Thyroid gland (tissue), 4 donors: ENCODE measurements around the gene ARHGEF11. TPM values are rescaled to one million over a fixed set of nuclear protein-coding genes. Genes with fewer than 3 reads are reported as not detected.

Experiments
- DNase-seq, 2 donors: peaks; one replicate each; pipeline ENCODE4 v3.0.0-alpha.2; 2019
- H3K27ac ChIP-seq, 3 donors: fragments of 200-600 bp; sonication (generic); 1 replicate in 2 of 3; 2 replicates in 1 of 3; pipeline ENCODE4 v1.5.1; 2016 to 2019; ENCODE audit warnings: mild to moderate bottlenecking in 1 of 3, moderate library complexity in 1 of 3
- H3K27me3 ChIP-seq: fragments of 200-600 bp; sonication (generic); one replicate; pipeline ENCODE4 v1.5.1; 2019
- H3K36me3 ChIP-seq, 2 donors: fragments of 200-600 bp; sonication (generic); one replicate each; pipeline ENCODE4 v1.5.1; 2016 to 2019
- H3K4me1 ChIP-seq, 2 donors: fragments of 200-600 bp; sonication (generic); one replicate each; pipeline ENCODE4 v1.5.1; 2017 to 2019
- H3K4me3 ChIP-seq, 3 donors: fragments of 200-600 bp; sonication (generic); replicated peaks in 1 of 3; 1 replicate in 2 of 3; 2 replicates in 1 of 3; pipeline ENCODE4 v1.5.1; 2016; ENCODE audit warnings: mild to moderate bottlenecking in 1 of 3
- H3K9me3 ChIP-seq: fragments of 200-600 bp; sonication (generic); one replicate; pipeline ENCODE4 v1.5.1; 2017
- POLR2A ChIP-seq, 2 donors: fragments of 450-650 bp; IDR thresholded peaks; one replicate each; pipeline ENCODE4 v1.6.1; 2017; ENCODE audit warnings: antibody characterized with exemption in 2 of 2, mild to moderate bottlenecking in 2 of 2, moderate library complexity in 1 of 2
- WGBS, 2 donors: methylation state at CpG; one replicate each; pipeline ENCODE4 v1.1.5; 2017; 5-methylcytosine and 5-hydroxymethylcytosine counted together
- intact Hi-C: fragments of 100-400 bp; cut with DNase I; formaldehyde crosslinking; loops from one replicate; pipeline ENCODE4 v1.15.1; 2023
- total RNA-seq, 4 donors: library from RNA; depleted of rRNA; stranded (reverse); fragments of >200 nt; gene quantifications; one replicate each; pipeline ENCODE4 v1.2.3, GENCODE V29; 2016
- TF ChIP-seq, protein P1 (sequence below), 6 experiments: fragments of 200-600 bp in 3 of 6; fragments of 450-650 bp in 3 of 6; sonication (generic) in 3 of 6; IDR thresholded peaks; one replicate each; pipeline ENCODE4 v1.5.1; 2016 to 2019; ENCODE audit warnings: antibody characterized with exemption in 6 of 6, mild to moderate bottlenecking in 2 of 6, inconsistent platforms in 1 of 6, moderate library complexity in 1 of 6

The ARHGEF11 gene
- total RNA-seq, 4 donors from 2014 or later: 31.2 to 56.2 (median 47.4) TPM

DNA sequence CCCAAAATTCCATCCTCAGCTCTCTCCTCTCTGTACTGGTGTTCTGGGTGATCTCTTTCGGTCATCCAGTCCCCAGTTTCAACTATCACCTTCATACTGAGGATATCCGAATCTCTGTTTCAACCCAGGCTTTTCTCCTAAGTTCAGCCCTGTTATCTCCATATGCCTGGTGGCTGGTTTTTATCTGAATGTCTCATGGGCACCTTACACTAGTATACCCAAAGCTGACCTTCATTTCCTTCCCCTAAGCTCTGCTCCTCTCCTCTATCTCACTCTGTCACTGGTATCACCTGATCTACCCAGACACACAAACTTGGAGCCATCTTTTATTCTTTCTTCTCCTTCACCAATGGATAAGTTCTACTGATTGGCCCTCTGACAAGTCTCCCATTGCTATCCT, 72.1 kb downstream of the ARHGEF11 start:
- no peak for DNase-seq
- WGBS, 2 donors: 96 to 100% methylated on average over 2 of the region's 2 CpGs
- Histone ChIP-seq H3K36me3 (peaks cover 24 to 57% of the 10 kb centered on the region in 2 donors), H3K27me3 (no peaks in the 10 kb centered on the region), H3K4me3 (no peak overlapping the region), H3K27ac (no peak overlapping the region), H3K4me1 (no peaks in the 10 kb centered on the region), H3K9me3 (no peaks in the 10 kb centered on the region)
- TF ChIP-seq POLR2A (IDR thresholded peaks at IDR 0.05): no peak
- TF ChIP-seq, protein P1, sequence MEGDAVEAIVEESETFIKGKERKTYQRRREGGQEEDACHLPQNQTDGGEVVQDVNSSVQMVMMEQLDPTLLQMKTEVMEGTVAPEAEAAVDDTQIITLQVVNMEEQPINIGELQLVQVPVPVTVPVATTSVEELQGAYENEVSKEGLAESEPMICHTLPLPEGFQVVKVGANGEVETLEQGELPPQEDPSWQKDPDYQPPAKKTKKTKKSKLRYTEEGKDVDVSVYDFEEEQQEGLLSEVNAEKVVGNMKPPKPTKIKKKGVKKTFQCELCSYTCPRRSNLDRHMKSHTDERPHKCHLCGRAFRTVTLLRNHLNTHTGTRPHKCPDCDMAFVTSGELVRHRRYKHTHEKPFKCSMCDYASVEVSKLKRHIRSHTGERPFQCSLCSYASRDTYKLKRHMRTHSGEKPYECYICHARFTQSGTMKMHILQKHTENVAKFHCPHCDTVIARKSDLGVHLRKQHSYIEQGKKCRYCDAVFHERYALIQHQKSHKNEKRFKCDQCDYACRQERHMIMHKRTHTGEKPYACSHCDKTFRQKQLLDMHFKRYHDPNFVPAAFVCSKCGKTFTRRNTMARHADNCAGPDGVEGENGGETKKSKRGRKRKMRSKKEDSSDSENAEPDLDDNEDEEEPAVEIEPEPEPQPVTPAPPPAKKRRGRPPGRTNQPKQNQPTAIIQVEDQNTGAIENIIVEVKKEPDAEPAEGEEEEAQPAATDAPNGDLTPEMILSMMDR (IDR thresholded peaks at IDR 0.05): no peak
- intact Hi-C loops: no loop called here

GRCh38 chr1:156970017-156970416, 75.5 kb downstream of the ARHGEF11 start:
- no peak overlapping the region for H3K4me3 ChIP-seq
- H3K9me3 ChIP-seq: no peaks in the 10 kb centered on the region
- H3K27ac ChIP-seq: no peak overlapping the region
- H3K4me1 ChIP-seq: no peaks in the 10 kb centered on the region
- H3K27me3 ChIP-seq: no peaks in the 10 kb centered on the region
- DNase-seq: no peak
- TF ChIP-seq, protein P1 (IDR thresholded peaks at IDR 0.05): no peak
- TF ChIP-seq POLR2A (IDR thresholded peaks at IDR 0.05): no peak
- 86 to 91% methylated on average over 3 of the region's 3 CpGs for WGBS, 2 donors
- peaks cover 0 to 41% of the 10 kb centered on the region in 2 donors for H3K36me3 ChIP-seq
- intact Hi-C loops: no loop called here

GRCh38 chr1:156969496-156969895, 76.0 kb downstream of the ARHGEF11 start:
- intact Hi-C loops: no loop called here
- peaks cover 0 to 38% of the 10 kb centered on the region in 2 donors for H3K36me3 ChIP-seq
- 93 to 95% methylated on average over 3 of the region's 3 CpGs for WGBS, 2 donors
- no peak overlapping the region for H3K27ac ChIP-seq
- no peaks in the 10 kb centered on the region for H3K4me1 ChIP-seq
- no peak for TF ChIP-seq POLR2A (IDR thresholded peaks at IDR 0.05)
- TF ChIP-seq, protein P1 (IDR thresholded peaks at IDR 0.05): no peak
- no peak overlapping the region for H3K4me3 ChIP-seq
- H3K27me3 ChIP-seq: no peaks in the 10 kb centered on the region
- H3K9me3 ChIP-seq: no peaks in the 10 kb centered on the region
- DNase-seq: no peak

- Histone ChIP-seq H3K9me3 (no peaks in the 10 kb centered on the region), H3K36me3 (peaks cover 31 to 41% of the 10 kb centered on the region in 2 donors), H3K27ac (no peak overlapping the region), H3K4me1 (no peaks in the 10 kb centered on the region), H3K27me3 (no peaks in the 10 kb centered on the region), H3K4me3 (no peak overlapping the region)
- no peak for TF ChIP-seq POLR2A (IDR thresholded peaks at IDR 0.05)
- TF ChIP-seq, protein P1 (IDR thresholded peaks at IDR 0.05): no peak
- whole genome bisulfite sequencing, 2 donors: 89 to 93% methylated on average over 2 of the region's 2 CpGs
- DNase-seq: no peak
- intact Hi-C loops: no loop called here
Observed at GRCh38 chr1:156964441-156964840, 81.1 kb downstream of the ARHGEF11 start.

- DNase-seq: no peak
- Histone ChIP-seq H3K9me3 (no peaks in the 10 kb centered on the region), H3K4me3 (no peak overlapping the region), H3K27me3 (no peaks in the 10 kb centered on the region), H3K27ac (no peak overlapping the region), H3K36me3 (peaks cover 35 to 40% of the 10 kb centered on the region in 2 donors), H3K4me1 (no peaks in the 10 kb centered on the region)
- TF ChIP-seq POLR2A (IDR thresholded peaks at IDR 0.05): no peak
- TF ChIP-seq, protein P1 (IDR thresholded peaks at IDR 0.05): no peak
- intact Hi-C loops: no loop called here
- 29 to 30% methylated on average over 3 of the region's 3 CpGs for WGBS, 2 donors
Observed at GRCh38 chr1:156963621-156964020, 81.9 kb downstream of the ARHGEF11 start.
